ENCODE data around the gene CDK5R1. TPM values are rescaled to one million over a fixed set of nuclear protein-coding genes. Genes with fewer than 3 reads are reported as not detected.
A peak's percentile ranks its signal among the peaks of the same experiment; 100 is the strongest.

The CDK5R1 gene
- total RNA-seq, 1 donor from 2014 or later: 6.1 TPM

DNA sequence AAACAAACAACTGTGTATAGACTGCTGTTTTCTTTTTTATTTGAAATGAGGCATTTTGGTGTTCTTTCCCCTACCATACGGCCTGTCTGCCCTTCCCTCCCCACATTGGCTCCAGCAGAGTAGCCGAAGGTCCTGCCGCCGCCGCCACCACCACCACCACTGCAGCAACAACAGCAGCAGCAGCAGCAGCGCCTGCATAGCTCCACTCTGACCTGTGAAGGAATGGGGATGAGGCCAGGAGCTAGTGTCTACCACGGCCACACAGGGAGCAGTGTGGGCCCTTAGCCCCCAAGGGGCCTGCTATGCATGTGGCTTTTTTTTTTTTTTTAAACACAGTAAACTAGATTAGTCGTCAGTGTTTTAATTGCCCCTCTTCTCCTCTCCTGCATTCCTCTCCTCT lies 5.6 kb upstream of the CDK5R1 start:
- TF ChIP-seq, protein P1, sequence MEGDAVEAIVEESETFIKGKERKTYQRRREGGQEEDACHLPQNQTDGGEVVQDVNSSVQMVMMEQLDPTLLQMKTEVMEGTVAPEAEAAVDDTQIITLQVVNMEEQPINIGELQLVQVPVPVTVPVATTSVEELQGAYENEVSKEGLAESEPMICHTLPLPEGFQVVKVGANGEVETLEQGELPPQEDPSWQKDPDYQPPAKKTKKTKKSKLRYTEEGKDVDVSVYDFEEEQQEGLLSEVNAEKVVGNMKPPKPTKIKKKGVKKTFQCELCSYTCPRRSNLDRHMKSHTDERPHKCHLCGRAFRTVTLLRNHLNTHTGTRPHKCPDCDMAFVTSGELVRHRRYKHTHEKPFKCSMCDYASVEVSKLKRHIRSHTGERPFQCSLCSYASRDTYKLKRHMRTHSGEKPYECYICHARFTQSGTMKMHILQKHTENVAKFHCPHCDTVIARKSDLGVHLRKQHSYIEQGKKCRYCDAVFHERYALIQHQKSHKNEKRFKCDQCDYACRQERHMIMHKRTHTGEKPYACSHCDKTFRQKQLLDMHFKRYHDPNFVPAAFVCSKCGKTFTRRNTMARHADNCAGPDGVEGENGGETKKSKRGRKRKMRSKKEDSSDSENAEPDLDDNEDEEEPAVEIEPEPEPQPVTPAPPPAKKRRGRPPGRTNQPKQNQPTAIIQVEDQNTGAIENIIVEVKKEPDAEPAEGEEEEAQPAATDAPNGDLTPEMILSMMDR (IDR thresholded peaks at IDR 0.05; ENCODE audit: unreplicated experiment): no peak
- H3K4me1 Mint-ChIP-seq (ENCODE audit: low read depth): no peaks in the 10 kb centered on the region
- H3K9me3 Mint-ChIP-seq (ENCODE audit: low read depth): no peaks in the 10 kb centered on the region
- H3K36me3 Mint-ChIP-seq (ENCODE audit: insufficient read depth): peaks cover 27% of the 10 kb centered on the region
- DNase-seq (ENCODE audit: low spot score, unreplicated experiment): no peak
- no peak overlapping the region for H3K27ac Mint-ChIP-seq
- H3K4me3 Mint-ChIP-seq (ENCODE audit: low read depth): no peak overlapping the region
- no peaks in the 10 kb centered on the region for H3K27me3 Mint-ChIP-seq

DNA sequence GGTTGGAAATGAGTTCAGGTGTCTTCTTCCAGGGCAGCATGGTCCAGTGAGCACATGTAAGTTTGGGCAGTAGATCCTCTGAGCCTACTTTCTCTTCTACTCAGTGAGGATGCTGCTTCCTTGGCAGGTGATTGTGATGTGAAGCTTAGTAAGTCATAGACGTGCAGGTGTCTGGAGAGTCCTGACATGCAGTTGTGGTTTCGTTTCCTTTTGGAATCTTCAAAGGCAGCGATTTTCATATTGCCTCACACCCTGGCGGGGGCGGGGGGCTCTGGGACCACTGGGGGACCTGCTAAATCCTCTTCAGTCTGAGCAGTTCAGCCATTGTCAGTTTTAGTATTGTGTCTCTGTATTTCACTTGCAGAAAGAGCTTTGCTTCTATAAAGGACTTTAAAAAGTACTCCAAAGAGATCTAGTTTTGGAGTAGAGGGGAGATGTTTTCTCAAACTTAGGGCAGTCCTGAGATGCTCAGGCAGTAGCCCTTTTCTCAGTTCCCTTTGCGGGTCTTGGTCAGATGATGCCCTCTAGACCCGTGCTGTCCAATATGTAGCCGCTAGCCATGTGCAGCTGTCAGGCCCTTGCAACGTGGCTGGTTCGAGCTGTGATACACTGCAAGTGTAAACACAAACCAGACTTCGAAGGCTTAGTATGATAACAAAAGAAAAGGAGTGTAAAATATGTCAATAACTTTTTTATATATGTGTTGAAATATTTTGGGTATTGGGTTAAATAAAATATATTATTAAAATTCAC lies 4.0 kb upstream of the CDK5R1 start:
- Mint-ChIP-seq H3K4me3 (ENCODE audit: low read depth) (no peak overlapping the region), H3K9me3 (ENCODE audit: low read depth) (no peaks in the 10 kb centered on the region), H3K36me3 (ENCODE audit: insufficient read depth) (peaks cover 25% of the 10 kb centered on the region), H3K27me3 (no peaks in the 10 kb centered on the region), H3K27ac (no peak overlapping the region), H3K4me1 (ENCODE audit: low read depth) (peaks cover 3% of the 10 kb centered on the region)
- DNase-seq (ENCODE audit: low spot score, unreplicated experiment): no peak
- TF ChIP-seq, protein P1 (IDR thresholded peaks at IDR 0.05; ENCODE audit: unreplicated experiment): no peak

DNA sequence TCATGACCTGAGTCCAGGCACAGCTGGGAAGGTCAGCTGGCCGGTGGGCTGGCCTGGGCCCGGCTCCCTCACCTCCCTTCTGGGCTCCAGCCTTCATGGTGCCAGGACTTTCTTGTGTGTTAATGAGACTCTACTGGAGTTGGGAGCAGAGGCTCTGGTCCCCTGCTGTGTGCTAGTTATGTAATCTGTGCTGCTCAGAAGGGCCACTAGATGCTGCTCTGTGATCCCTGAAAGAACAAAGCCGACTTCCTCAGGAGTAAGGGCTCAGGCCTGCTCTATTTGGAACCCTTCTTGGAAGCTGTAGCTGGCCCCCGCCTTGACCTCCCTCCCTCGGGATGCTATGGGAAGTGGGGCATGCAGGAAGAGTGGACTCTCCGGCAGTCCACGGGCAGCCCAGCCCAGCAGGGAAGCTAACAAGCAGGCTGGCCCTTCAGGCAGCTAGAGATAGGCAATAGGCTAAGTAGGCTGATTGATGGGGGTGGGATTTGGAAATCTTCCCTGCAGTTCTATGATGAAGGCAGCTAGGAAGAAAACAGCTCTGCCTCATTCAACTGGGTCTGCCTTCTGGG lies 3.3 kb upstream of the CDK5R1 start:
- peak overlapping the region; percentile 92 for H3K27ac Mint-ChIP-seq
- no peak overlapping the region for H3K4me3 Mint-ChIP-seq (ENCODE audit: low read depth)
- peaks cover 9% of the 10 kb centered on the region for H3K4me1 Mint-ChIP-seq (ENCODE audit: low read depth)
- TF ChIP-seq, protein P1 (IDR thresholded peaks at IDR 0.05; ENCODE audit: unreplicated experiment): peak; percentile 58
- H3K9me3 Mint-ChIP-seq (ENCODE audit: low read depth): no peaks in the 10 kb centered on the region
- H3K27me3 Mint-ChIP-seq: no peaks in the 10 kb centered on the region
- DNase-seq (ENCODE audit: low spot score, unreplicated experiment): no peak
- H3K36me3 Mint-ChIP-seq (ENCODE audit: insufficient read depth): peaks cover 20% of the 10 kb centered on the region

DNA sequence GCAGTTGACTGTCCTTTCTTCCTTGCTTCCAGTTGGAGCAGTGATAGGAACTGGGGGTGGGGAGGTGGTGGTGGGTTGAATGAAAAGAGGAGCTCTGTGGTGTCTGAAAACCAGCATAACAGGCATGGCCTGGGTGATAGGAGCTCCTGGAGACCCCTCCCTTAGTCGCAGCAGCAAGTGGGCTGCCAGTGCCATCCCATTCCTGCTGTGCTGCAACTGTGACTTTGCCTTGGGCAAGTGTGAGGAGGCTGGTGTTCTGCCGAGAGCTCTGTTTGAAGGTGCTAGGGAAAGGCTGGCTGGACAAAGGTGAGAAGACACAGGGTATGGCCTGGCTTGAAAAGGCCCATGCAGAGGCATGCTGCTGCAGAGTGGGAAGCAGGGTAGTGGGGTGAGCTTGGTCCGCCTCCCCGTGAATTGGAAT lies 2.7 kb upstream of the CDK5R1 start:
- Mint-ChIP-seq H3K9me3 (ENCODE audit: low read depth) (no peaks in the 10 kb centered on the region), H3K4me3 (ENCODE audit: low read depth) (peak overlapping the region; percentile 29), H3K36me3 (ENCODE audit: insufficient read depth) (peaks cover 17% of the 10 kb centered on the region), H3K27ac (peak overlapping the region; percentile 78), H3K4me1 (ENCODE audit: low read depth) (peaks cover 13% of the 10 kb centered on the region), H3K27me3 (no peaks in the 10 kb centered on the region)
- TF ChIP-seq, protein P1 (IDR thresholded peaks at IDR 0.05; ENCODE audit: unreplicated experiment): no peak
- no peak for DNase-seq (ENCODE audit: low spot score, unreplicated experiment)

DNA sequence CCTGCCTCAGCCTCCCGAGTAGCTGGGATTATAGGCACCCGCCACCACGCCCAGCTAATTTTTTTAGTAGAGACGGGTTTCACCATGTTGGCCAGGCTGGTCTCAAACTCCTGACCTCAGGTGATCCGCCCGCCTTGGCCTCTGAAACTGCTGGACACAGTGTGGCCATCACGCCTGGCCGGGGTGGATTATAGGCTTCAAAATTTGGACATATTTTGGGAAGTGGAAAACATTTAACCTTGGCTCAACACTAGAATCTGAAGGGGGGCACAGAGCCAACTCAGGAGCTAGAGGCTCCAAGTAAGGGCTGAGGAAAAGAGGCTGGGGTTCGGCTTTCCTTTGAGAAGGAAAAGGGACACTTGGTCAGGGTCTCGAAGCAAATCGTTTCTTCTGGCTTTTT lies 2.2 kb upstream of the CDK5R1 start:
- H3K27me3 Mint-ChIP-seq: no peaks in the 10 kb centered on the region
- H3K4me1 Mint-ChIP-seq (ENCODE audit: low read depth): peaks cover 18% of the 10 kb centered on the region
- peaks cover 14% of the 10 kb centered on the region for H3K36me3 Mint-ChIP-seq (ENCODE audit: insufficient read depth)
- no peaks in the 10 kb centered on the region for H3K9me3 Mint-ChIP-seq (ENCODE audit: low read depth)
- DNase-seq (ENCODE audit: low spot score, unreplicated experiment): no peak
- H3K27ac Mint-ChIP-seq: no peak overlapping the region
- TF ChIP-seq, protein P1 (IDR thresholded peaks at IDR 0.05; ENCODE audit: unreplicated experiment): no peak
- no peak overlapping the region for H3K4me3 Mint-ChIP-seq (ENCODE audit: low read depth)
